Thyroid gland (tissue), 4 donors: ENCODE data around the gene SEC31A.

Source experiments
- POLR2A ChIP-seq, 2 donors: fragments of 450-650 bp; IDR thresholded peaks; one replicate each; pipeline ENCODE4 v1.6.1; 2017; ENCODE audit warnings: antibody characterized with exemption in 2 of 2, mild to moderate bottlenecking in 2 of 2, moderate library complexity in 1 of 2
- TF ChIP-seq, protein P1 (sequence below), 6 experiments: fragments of 200-600 bp in 3 of 6; fragments of 450-650 bp in 3 of 6; sonication (generic) in 3 of 6; IDR thresholded peaks; one replicate each; pipeline ENCODE4 v1.5.1; 2016 to 2019; ENCODE audit warnings: antibody characterized with exemption in 6 of 6, mild to moderate bottlenecking in 2 of 6, inconsistent platforms in 1 of 6, moderate library complexity in 1 of 6

DNA sequence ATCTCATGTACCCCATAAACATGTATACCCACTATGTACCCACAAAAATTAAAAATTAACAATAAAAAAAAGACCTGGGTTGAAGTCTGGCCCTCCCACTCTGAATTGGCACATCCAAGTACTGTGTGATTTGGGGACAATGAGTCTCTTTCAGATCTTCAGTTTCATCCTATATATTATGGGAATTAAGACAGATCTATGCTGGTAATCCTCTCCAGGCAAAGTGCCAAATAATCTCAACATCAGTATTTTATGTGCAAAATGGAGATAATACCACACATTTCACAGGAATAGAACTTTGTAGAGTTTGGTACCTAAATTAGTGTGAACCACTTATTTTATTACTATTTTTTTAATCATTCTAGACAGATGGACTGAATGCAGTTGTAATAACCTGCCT is 81.3 kb downstream of the SEC31A start:
- TF ChIP-seq, protein P1, sequence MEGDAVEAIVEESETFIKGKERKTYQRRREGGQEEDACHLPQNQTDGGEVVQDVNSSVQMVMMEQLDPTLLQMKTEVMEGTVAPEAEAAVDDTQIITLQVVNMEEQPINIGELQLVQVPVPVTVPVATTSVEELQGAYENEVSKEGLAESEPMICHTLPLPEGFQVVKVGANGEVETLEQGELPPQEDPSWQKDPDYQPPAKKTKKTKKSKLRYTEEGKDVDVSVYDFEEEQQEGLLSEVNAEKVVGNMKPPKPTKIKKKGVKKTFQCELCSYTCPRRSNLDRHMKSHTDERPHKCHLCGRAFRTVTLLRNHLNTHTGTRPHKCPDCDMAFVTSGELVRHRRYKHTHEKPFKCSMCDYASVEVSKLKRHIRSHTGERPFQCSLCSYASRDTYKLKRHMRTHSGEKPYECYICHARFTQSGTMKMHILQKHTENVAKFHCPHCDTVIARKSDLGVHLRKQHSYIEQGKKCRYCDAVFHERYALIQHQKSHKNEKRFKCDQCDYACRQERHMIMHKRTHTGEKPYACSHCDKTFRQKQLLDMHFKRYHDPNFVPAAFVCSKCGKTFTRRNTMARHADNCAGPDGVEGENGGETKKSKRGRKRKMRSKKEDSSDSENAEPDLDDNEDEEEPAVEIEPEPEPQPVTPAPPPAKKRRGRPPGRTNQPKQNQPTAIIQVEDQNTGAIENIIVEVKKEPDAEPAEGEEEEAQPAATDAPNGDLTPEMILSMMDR (IDR thresholded peaks at IDR 0.05), result no peak
- no peak for TF ChIP-seq POLR2A (IDR thresholded peaks at IDR 0.05)
